Activated naive CD4-positive, alpha-beta T cell treated with anti-CD3 and anti-CD28 coated beads, Interleukin-2, amount 50 U/mL, for 16 hours (primary cell): Measurements from ENCODE around the gene KIF17.
"Not testable (repeated sequence)": the region's sequence is repeated elsewhere in the genome, so short reads cannot be mapped to it uniquely, and the experiment has no call there.

ENCODE experiments used
- DNase-seq: peaks from one replicate; pipeline ENCODE4 v3.0.0-alpha.2; 2020

KIF17 gene

GRCh38 chr1:20685099-20685662 is 32.6 kb downstream of the KIF17 start:
- no peak for DNase-seq

GRCh38 chr1:20684651-20685050 is 33.2 kb downstream of the KIF17 start:
- DNase-seq: no peak

GRCh38 chr1:20684050-20684620 is 33.7 kb downstream of the KIF17 start:
- DNase-seq: no peak

- no peak for DNase-seq
Observed at GRCh38 chr1:20683614-20684013, 34.2 kb downstream of the KIF17 start.

- DNase-seq: no peak
Observed at GRCh38 chr1:20682571-20683236, 35.1 kb downstream of the KIF17 start.

- DNase-seq: no peak
Observed at GRCh38 chr1:20681999-20682398, 35.8 kb downstream of the KIF17 start.

- DNase-seq: no peak
Observed at GRCh38 chr1:20680269-20680668, 37.5 kb downstream of the KIF17 start.

- no peak for DNase-seq
Observed at GRCh38 chr1:20678599-20678998, 39.2 kb downstream of the KIF17 start.

GRCh38 chr1:20673626-20674025 is 44.2 kb downstream of the KIF17 start:
- DNase-seq: not testable (repeated sequence)

- DNase-seq: no peak
Observed at GRCh38 chr1:20672265-20672632, 45.6 kb downstream of the KIF17 start.

- DNase-seq: no peak
Observed at GRCh38 chr1:20670936-20671335, 46.9 kb downstream of the KIF17 start.

GRCh38 chr1:20668581-20668980 is 49.2 kb downstream of the KIF17 start:
- DNase-seq: no peak

- no peak for DNase-seq
Observed at GRCh38 chr1:20666804-20667203, 51.0 kb downstream of the KIF17 start.

GRCh38 chr1:20666146-20666545 is 51.7 kb downstream of the KIF17 start:
- no peak for DNase-seq

- no peak for DNase-seq
Observed at GRCh38 chr1:20665726-20666125, 52.1 kb downstream of the KIF17 start.

GRCh38 chr1:20663969-20664715 is 53.7 kb downstream of the KIF17 start:
- DNase-seq: no peak

GRCh38 chr1:20663365-20663764 is 54.4 kb downstream of the KIF17 start:
- no peak for DNase-seq

- DNase-seq: no peak
Observed at GRCh38 chr1:20662110-20662475, 55.7 kb downstream of the KIF17 start.

- peak; percentile 97 for DNase-seq
Observed at GRCh38 chr1:20661207-20662109, 56.3 kb downstream of the KIF17 start, which contains the start of gene DDOST. DDOST (minus strand) TSS chr1:20661369; CDS start chr1:20661350, 19 bp downstream.

GRCh38 chr1:20660847-20661206 is 57.0 kb downstream of the KIF17 start:
- DNase-seq: peak; percentile 21

- DNase-seq: no peak
Observed at GRCh38 chr1:20660363-20660762, 57.4 kb downstream of the KIF17 start.

- DNase-seq: peak; percentile 23
Observed at GRCh38 chr1:20658166-20658915, 59.5 kb downstream of the KIF17 start.
